Stimulated activated CD8-positive, alpha-beta memory T cell treated with anti-CD3 and anti-CD28 coated beads, Interleukin-12 subunit alpha, Interleukin-12 subunit beta, amount 100 ng/mL, for 24 hours (primary cell): ENCODE data around the gene EHMT1.
"Not testable (repeated sequence)": the region's sequence is repeated elsewhere in the genome, so short reads cannot be mapped to it uniquely, and the experiment has no call there.

ENCODE experiments used
- DNase-seq: peaks from one replicate; pipeline ENCODE4 v3.0.0-alpha.2; 2020; ENCODE audit errors: extremely low read depth

EHMT1 gene

DNA sequence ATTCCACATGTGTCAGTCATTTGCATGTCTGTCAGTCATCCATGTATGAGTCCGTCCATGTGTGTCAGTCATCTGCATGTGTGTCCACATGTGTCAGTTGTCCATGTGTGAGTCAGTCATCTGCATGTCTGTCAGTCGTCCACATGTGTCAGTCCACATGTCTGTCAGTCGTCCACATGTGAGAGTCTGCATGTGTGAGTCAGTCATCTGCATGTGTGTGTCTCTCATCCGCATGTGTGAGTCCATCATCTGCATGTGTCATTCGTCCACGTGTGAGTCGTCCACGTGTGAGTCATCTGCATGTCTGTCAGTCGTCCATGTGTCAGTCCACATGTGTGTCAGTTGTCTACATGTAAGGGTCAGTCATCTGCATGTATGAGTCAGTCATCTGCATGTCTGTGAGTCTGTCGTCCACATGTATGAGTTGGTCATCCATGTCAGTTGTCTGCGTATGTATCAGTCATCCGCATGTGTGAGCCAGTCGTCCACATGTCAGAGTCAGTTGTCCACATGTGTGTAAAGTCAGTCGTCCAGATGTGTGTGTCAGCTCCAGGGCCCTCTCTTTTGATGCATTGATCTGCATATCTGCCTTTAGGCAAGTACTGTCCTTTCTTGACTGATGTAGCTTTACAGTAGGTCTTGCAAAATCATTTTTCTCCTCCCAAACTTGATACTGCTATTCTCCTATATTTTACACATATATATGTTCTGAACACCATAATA lies 186.3 kb downstream of the EHMT1 start:
- DNase-seq = no peak

DNA sequence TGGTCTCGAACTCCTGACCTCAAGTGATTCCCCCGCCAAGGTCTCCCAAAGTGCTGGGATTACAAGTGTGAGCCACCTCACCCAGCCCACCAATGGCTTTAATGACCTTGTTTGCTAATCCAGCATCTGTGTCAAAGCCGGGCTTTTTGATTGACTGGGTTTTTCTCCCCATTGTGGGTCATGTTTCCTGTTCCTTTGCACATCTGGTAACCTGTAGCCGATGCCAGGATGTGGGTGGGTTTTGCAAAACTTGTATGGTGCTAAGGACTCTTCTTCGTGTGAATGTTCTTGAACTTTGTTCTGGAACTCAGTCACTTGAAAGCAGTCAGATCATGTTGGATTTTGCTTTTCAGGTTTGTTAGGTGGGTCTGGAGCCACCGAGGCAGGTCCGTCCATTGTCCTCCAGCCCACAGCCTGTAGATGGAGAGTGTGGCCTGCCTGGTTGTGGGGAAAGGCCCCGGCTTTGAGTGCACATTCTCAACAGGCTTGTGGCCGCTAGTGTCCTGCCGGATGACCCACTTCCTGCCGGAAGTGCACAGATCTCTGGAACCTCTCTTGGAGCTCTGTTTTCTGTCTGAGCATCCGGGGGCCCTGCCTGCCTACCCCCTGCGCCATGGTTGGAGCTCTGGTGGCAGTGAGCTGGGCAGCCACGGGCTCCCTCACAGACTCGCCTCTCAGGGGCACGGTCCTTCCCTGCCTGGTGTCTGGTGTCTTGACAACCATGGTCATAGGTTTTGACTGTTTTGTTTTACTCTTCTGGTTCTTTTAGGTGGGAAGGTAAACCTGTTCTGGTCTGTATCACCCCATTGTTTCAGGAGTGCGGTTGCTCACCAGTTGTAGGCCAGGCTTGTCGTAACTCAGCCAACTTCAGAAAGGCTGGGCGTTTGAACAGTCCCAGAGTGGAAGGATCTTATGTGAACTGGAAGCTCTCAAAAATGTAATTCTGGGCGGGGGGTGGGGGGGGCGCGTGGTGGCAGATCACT lies 189.2 kb downstream of the EHMT1 start:
- DNase-seq = no peak

DNA sequence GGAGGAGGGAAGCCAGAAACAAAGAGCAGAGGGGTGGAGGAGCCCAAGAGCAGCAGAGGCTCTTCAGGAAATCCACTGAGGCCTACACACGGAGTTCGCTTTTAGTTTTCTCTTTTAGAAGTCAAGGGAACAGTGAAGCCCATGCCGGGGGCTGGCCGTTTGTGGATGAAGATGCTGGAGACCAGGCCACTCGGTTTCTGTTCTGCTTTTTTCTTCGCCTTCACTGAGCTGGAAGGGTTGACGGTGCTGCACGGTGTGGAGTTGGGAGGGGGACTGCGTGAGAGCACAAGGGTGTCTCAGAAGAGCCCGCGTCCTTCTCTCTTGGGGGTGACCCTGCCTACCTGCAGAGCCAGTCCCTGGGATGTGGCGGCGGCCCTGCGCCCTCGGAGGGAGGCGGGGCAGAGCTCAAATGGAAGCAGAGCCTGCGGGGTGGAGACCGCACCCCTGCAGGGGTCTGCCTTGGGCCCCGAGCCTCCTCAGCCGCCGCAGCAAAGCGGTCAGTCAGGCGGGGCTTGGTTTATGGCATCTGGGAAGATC lies 190.3 kb downstream of the EHMT1 start:
- DNase-seq = no peak

DNA sequence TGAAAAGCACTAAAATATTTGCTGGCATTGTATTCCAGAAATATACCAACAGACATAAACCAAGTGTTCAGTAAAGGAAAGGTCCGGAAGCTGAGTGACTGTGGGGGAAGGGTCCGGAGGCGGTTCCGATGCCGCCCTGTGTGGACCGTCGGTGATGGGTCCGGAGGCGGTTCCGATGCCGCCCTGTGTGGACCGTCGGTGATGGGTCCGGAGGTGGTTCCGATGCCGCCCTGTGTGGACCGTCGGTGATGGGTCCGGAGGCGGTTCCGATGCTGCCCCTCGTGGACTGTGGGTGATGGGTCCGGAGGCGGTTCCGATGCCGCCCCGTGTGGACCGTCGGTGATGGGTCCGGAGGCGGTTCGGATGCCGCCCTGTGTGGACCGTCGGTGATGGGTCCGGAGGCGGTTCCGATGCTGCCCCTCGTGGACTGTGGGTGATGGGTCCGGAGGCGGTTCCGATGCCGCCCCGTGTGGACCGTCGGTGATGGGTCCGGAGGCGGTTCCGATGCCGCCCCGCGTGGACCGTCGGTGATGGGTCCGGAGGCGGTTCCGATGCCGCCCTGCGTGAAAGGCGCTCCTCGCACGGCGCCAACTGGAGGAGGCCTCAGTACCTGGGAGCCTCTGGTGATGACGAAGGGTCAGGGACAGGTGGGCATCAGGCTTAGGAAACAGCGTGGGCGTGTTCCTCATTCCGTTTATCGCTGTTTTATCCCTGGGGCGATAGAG lies 191.1 kb downstream of the EHMT1 start:
- not testable (repeated sequence) for DNase-seq

DNA sequence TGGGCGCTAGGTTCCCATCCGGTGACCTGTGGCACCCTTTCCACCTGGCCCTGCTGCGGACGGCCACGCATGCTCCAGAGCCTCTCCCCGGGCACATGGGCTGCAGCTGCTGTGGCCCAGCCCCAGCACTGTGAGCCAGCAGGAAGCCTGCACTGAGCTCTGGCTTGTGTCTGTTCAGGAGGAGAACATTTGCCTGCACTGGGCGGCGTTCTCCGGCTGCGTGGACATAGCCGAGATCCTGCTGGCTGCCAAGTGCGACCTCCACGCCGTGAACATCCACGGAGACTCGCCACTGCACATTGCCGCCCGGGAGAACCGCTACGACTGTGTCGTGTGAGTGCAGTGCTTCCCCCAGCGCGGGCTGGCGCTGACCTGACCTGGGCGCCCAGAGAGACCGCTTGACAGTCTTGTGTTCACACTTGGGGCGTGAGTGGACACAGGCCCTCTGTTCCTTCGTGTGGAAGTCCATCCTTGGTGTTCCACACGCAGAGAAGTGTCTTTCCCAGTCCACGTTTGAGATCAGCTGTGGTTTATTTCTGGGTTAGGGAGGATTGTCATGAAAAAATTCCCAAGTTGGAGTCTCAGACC lies 192.6 kb downstream of the EHMT1 start:
- no peak for DNase-seq

DNA sequence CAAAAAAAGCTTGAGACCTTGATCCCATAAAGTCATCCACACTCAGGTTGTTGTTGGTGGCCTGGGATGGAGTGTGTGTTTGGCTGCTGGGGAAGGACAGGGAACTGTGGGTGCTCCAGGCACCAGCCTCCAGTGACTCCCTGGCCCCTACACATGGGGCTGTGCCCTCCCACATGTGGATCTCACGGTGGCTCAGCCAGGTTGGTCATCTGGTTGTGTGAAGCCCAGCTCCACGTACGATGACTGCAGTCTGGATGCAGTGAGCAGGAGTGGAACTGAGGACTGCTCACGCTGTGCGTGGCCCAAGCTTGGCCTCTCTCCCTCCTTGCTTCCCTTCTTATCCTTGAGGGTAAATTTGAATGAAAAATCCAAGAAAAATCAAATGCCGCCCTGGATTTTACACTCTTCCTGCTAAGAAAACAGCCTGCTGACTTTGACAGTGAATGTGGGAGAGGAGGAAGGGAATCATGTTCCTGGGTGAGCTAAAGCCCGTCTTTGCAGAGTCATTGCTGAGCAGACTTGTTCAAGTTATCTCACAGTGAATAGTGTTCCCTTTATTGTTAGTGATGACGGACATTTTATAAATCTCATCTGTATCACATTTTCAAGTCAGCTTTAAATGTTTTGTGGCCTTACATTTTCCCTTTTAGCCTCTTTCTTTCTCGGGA lies 193.7 kb downstream of the EHMT1 start:
- no peak for DNase-seq

DNA sequence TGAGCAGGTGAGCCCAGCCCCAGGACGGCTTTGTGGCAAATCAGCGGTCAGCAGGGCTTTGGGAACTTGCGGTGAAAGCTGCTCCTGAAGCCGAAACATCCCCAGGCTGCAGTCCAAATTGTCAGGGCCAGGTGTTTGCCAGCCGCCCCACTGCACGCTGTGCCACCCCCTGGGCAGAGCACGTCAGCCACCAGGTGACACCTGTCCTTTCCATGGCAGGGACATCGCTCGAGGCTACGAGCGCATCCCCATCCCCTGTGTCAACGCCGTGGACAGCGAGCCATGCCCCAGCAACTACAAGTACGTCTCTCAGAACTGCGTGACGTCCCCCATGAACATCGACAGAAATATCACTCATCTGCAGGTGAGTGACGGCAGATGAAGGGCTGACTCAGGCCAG lies 194.4 kb downstream of the EHMT1 start:
- no peak for DNase-seq

DNA sequence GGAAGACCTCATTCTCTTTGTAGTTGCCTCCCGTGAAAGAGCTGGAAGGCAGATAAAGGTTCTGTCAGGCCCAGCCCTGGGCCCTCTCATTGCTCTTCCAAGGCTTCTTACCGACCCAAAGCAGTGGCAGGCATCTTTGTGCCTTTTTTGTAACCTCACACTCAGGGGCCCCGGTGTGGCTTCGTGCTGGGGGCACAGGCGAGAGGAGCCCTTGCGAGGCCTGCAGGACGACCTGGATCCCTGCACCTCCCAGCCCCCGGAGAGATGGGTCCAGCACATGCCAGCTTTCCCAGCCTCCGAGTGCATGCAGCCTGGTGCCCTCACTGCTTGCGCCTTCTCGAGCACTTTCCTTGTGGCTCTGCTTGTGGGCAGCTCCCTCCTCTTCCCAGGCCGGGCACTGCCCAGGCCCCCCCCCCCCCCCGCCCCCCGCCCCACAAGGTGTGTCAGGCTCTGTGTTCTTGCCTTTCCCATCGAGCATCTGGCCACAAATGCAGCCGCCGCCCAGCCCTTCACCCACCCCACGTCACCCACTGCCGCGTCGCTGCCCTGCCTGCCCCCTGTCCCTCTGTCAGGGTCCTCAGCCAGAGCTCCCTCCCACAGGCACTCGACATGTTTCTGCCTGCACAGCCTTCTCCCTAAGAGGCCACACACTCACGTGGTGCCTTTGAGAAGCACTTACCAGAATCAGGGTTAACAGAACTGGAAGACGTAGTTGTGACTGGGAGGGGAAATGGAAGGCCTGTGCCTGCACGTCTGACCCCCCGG lies 195.0 kb downstream of the EHMT1 start:
- no peak for DNase-seq

DNA sequence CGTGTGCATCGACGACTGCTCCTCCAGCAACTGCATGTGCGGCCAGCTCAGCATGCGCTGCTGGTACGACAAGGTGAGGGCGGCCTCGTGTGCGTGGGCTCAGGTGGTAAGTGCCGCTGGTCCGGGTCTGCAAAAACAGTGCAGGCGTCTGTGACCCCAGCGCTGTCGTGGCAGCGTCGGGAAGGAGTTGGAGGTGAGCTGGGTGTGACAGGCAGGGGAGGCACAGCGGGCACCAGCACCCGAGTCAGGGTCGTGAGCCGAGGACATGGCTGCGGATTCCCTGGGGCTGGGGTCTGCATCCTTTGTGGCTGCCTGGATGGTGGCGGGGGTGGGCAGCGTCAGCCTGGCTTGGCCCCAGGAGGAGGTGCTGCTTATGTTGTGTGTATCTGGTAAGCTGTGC lies 195.6 kb downstream of the EHMT1 start:
- no peak for DNase-seq

DNA sequence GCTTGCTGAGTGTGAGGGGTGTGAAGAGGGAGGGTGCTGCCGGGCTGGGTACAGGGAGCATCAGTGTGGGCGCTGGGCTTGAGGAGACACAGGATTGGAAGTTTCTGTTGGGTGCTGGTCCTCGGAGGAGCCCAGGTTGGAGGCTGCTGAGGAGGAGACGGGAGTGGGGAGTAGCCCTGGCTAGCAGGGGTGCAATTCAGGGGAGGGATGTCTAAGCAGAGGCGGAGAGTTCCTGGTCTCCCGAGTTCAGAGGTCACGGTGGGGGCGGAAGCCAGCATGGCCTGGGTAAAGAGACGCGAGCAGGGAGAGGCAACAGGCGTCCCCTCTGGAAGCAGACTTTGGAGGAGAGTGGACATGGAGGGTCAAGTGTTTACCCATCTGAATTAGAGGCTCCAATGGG lies 196.0 kb downstream of the EHMT1 start:
- DNase-seq = no peak

DNA sequence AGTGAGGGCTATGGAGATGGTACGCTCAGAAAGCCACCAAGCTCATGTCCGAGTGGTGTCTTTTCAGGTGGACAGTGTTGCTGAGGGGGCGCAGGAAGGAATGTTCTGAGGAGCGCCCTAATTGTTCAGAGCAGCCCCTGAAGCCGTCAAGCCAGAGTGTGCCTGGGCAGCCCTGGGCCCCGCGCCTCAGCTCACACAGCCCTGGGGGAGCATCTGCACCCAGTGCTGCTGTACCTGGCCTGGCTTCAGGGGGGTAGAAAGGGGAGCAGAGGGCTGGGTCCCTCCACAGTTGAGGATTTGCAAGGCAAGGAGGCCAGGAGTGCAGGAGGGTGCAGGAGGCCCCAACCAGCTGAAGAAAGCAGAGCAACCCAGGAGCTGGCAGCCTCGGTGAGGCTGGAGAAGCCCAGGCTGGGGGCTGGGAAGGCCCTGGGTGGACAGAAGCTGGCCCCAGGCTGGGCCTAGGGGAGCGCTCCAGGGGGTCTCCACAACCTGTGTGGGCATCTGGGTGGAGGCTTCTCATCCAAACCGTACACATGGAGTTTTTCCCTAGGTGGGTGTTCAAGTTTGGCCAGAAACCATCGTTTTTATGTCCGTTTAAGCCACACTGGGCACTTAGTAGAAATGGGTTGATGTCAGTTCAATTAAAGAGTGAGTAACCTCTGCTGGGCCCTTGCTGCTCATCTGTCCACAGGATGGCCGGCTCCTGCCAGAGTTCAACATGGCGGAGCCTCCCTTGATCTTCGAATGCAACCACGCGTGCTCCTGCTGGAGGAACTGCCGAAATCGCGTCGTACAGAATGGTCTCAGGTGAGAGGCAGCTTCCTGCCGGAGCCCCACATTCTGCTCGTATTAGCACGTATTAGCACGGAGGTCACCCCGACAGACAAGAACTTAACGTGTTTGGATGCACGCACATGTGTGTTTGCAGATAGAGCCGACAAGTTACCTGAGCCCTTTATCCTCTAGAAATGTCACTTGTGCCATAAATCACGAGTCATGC lies 196.8 kb downstream of the EHMT1 start:
- DNase-seq = no peak

DNA sequence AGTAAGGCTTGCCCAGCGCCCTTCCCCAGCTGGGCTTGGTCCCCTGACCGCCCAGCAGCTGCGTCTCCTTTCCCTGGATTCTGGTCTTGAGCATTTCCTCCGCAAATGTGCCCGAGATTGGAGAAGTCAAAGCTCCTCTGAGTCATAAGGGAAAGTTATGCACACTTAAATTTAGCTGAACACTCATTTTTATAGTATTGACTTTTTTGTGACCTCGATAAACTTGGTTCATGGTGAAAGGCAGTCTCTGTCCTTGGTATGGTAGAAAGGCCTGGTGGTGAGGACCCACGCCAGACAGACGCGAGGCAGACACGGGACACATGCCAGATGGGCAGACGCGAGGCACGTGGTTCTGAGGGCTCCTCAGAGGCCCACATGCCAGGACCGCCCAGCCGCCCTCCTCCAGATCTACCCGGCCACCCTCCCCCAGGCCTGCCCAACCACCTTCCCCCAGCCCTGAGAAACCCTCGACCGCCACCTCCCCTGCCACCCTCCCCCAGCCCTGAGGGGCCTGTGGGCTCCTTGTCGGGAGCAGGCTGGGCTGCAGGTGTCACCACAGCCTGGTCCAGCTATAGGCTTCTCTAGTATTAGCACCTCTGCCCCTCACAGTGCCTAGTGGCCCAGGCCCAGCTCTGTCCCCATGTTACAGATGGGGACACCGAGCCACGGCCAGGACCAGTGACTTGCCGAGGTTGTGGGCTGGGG lies 197.9 kb downstream of the EHMT1 start:
- no peak for DNase-seq

DNA sequence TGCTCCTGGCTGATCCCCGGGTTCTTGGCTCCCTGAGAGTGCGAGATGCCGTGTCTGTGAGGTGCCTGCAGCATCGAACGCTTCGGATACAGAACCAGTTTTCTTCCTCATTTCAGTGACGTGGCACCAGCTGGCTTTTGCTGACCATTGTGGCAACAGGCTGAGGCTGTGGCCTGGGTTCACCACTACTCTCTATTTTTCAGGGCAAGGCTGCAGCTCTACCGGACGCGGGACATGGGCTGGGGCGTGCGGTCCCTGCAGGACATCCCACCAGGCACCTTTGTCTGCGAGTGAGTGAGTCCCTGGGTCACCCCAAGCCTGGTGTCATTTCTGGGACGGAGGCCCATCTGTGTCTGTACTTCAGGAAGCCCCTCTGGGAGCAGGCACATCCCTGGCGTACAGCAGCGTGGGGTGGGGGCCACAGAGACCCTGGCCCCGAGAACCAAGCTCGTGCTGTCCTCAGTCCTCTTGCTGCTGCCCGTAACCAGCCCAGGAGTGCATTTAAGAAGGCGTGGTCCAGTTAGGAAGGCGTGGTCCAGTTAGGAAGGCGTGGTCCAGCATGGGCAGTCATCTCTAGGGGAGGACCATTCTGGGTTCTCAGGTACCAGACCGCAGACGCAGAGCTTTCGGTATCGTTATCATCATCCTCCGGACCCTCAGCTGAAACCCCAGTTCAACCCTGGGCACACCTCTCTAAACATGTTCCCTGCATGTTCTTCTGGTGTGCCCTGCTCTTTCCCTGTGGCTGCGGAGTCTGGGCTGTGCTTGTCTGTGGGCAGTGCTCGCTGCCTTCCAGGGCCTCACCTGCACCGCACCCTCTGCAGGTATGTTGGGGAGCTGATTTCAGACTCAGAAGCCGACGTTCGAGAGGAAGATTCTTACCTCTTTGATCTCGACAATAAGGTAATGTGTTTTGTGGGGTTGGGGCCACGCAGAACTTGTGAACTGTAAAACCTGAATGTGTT lies 198.7 kb downstream of the EHMT1 start:
- DNase-seq = no peak

DNA sequence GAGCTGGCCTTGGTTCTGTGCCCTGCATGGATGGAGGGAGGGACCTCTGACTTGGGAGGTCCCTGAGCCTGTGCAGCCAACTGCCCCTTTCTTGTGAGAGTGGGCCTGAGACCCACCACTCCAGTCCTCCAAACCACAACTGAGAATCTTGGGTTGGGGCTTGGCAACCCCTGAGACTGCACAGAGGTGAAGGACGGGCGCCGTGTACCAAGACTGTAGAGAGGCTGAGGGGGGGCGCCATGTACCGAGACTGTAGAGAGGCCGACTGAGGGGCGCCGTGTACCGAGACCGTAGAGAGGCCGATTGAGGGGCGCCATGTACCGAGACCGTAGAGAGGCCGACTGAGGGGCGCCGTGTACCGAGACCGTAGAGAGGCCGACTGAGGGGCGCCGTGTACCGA lies 199.5 kb downstream of the EHMT1 start:
- DNase-seq = no peak

DNA sequence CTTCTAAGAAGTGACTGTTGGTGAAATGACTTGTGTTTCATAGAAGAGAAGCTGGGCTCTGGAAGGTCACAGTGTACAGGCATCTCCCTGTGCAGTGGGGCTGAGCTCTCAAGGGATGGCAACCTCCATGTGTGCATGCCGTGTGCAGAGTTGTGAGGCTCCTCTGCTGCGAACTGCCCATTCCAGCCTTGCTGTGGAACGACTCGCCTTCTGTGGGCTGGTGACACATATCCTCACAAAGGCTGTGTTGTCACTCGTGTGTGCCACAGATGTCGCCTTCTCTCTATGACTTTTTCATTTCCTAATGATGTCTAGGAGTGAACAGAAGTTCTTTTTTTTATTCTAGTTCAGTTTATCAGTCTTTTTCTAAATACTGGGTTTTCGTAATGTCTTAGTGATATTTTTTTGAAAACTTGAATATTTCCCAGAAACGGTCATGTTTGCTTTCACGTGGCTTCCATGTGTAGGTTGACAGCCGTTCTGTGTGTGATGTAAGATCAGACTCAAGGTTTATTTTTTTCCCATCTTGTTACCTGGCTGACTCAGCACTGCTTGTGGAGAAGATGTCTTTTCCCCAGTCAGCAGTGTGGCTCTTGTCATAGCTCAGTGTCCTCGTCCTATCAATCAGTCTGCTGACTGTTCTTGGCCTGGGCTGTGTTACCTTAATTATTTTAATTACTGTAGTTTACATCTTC lies 201.5 kb downstream of the EHMT1 start:
- DNase-seq = no peak

DNA sequence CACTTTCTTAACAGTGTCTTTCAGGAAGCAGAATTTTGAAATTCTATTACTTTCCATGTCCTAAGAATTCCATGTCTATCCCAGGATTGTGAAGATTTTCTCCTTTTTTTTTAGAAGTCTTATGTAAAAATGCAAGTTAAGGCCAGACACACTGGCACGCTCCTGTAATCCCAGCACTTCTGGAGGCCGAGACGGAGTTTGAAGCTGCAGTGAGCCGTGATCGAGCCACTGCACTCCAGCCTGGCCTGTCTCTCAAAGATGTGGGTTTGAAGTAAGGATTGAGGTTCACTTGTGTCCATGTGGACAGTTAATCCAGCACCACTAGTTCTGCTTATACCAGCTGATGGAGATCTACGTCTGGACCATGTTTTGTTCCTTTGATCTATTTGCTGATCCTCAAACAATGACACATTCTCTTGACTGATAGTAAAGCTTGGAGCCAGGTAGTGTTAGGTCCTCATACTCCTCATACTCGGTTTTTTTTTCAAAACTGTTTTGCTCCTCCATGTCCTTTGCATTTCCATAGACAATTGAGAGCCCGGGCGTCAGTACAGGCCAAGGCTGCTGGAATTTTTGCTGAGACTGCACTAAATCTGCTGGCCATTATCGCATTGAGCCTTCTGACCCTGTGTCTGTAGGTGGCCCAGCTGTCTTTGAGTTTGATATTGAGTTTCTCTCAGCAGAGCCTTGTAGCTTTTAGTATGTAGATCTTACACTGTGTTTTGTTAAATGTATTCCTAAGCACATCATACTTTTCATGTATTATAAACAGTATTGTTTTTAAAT lies 205.4 kb downstream of the EHMT1 start:
- no peak for DNase-seq
